ENCODE measurements around the gene DNAH10.
A peak's percentile ranks its signal among the peaks of the same experiment; 100 is the strongest.

The DNAH10 gene

GRCh38 chr12:123910057-123910456 is 148.0 kb downstream of the DNAH10 start:
- no peak for TF ChIP-seq TAF1 (IDR thresholded peaks at IDR 0.05; ENCODE audit: low read depth)
- TF ChIP-seq EGR1 (IDR thresholded peaks at IDR 0.05), result no peak
- no peak for TF ChIP-seq TEAD4 (IDR thresholded peaks at IDR 0.05)
- TF ChIP-seq FOXM1 (IDR thresholded peaks at IDR 0.05; ENCODE audit: borderline replicate concordance, low read depth), result no peak
- no peak for TF ChIP-seq ZBTB7A (IDR thresholded peaks at IDR 0.05; ENCODE audit: low read depth)
- TF ChIP-seq YY1 (IDR thresholded peaks at IDR 0.05; ENCODE audit: low read depth), result no peak
- no peak for TF ChIP-seq REST (IDR thresholded peaks at IDR 0.05; ENCODE audit: low read depth)
- TF ChIP-seq EP300 (IDR thresholded peaks at IDR 0.05; ENCODE audit: borderline replicate concordance), result no peak
- no peak for TF ChIP-seq CEBPB (IDR thresholded peaks at IDR 0.05)
- no peak for TF ChIP-seq CREB1 (IDR thresholded peaks at IDR 0.05; ENCODE audit: low read depth)
- no peak for TF ChIP-seq NFIC (IDR thresholded peaks at IDR 0.05)
- TF ChIP-seq RAD21 (IDR thresholded peaks at IDR 0.05; ENCODE audit: low read depth), result no peak

GRCh38 chr12:123910761-123911193 is 148.7 kb downstream of the DNAH10 start:
- no peak for TF ChIP-seq EGR1 (IDR thresholded peaks at IDR 0.05)
- no peak for TF ChIP-seq USF1 (IDR thresholded peaks at IDR 0.05)
- TF ChIP-seq FOXM1 (IDR thresholded peaks at IDR 0.05; ENCODE audit: borderline replicate concordance, low read depth), result no peak
- no peak for TF ChIP-seq RAD21 (IDR thresholded peaks at IDR 0.05; ENCODE audit: low read depth)
- no peak for TF ChIP-seq CREB1 (IDR thresholded peaks at IDR 0.05; ENCODE audit: low read depth)
- TF ChIP-seq TAF1 (IDR thresholded peaks at IDR 0.05; ENCODE audit: low read depth), result no peak
- no peak for TF ChIP-seq TCF12 (IDR thresholded peaks at IDR 0.05; ENCODE audit: low read depth)
- no peak for TF ChIP-seq NFIC (IDR thresholded peaks at IDR 0.05)
- no peak for TF ChIP-seq REST (IDR thresholded peaks at IDR 0.05; ENCODE audit: low read depth)

GRCh38 chr12:123912415-123913380 is 150.6 kb downstream of the DNAH10 start:
- TF ChIP-seq TEAD4 (IDR thresholded peaks at IDR 0.05) (no peak), NFIC (IDR thresholded peaks at IDR 0.05) (peak; percentile 49; the same call in 1 of the 2 replicates)

- TF ChIP-seq RAD21 (IDR thresholded peaks at IDR 0.05; ENCODE audit: low read depth), result no peak
- no peak for TF ChIP-seq TAF1 (IDR thresholded peaks at IDR 0.05; ENCODE audit: low read depth)
- no peak for TF ChIP-seq CEBPB (IDR thresholded peaks at IDR 0.05)
- TF ChIP-seq REST (IDR thresholded peaks at IDR 0.05; ENCODE audit: low read depth), result no peak
- TF ChIP-seq USF1 (IDR thresholded peaks at IDR 0.05), result no peak
- TF ChIP-seq FOXM1 (IDR thresholded peaks at IDR 0.05; ENCODE audit: borderline replicate concordance, low read depth), result no peak
- no peak for TF ChIP-seq MAX (IDR thresholded peaks at IDR 0.05)
- no peak for TF ChIP-seq CREB1 (IDR thresholded peaks at IDR 0.05; ENCODE audit: low read depth)
- no peak for TF ChIP-seq TCF12 (IDR thresholded peaks at IDR 0.05; ENCODE audit: low read depth)
- TF ChIP-seq NFIC (IDR thresholded peaks at IDR 0.05), result no peak
- TF ChIP-seq EP300 (IDR thresholded peaks at IDR 0.05; ENCODE audit: borderline replicate concordance), result no peak
- TF ChIP-seq ZBTB7A (IDR thresholded peaks at IDR 0.05; ENCODE audit: low read depth), result no peak
- TF ChIP-seq EGR1 (IDR thresholded peaks at IDR 0.05), result no peak
- TF ChIP-seq TEAD4 (IDR thresholded peaks at IDR 0.05), result no peak
- no peak for TF ChIP-seq YY1 (IDR thresholded peaks at IDR 0.05; ENCODE audit: low read depth)
Observed at GRCh38 chr12:123914726-123915333, 152.7 kb downstream of the DNAH10 start.

Measured in Ishikawa (cell line).